Activated T-cell treated with anti-CD3 and anti-CD28 coated beads, Interleukin-2, amount 50 U/mL, for 4 hours (primary cell): Measurements from ENCODE around the gene EVI5. TPM values are rescaled to one million over a fixed set of nuclear protein-coding genes. Genes with fewer than 3 reads are reported as not detected.

ENCODE experiments used
- ATAC-seq, 2 donors: fragments of 200-7000 bp; cut with Tn5 transposase; one replicate each; pipeline ENCODE4 v1.10.0; 2021
- DNase-seq: peaks from one replicate; pipeline ENCODE4 v3.0.0-alpha.2; 2020
- H3K27me3 Mint-ChIP-seq: one replicate; pipeline ENCODE4 v1.8.0; 2021; ENCODE audit warnings: low read depth, mixed read lengths
- H3K36me3 Mint-ChIP-seq: one replicate; pipeline ENCODE4 v1.8.0; 2022; ENCODE audit warnings: mixed read lengths; ENCODE audit not compliant: insufficient read depth
- H3K4me1 Mint-ChIP-seq: one replicate; pipeline ENCODE4 v1.8.0; 2021; ENCODE audit warnings: low read depth, mixed read lengths
- H3K4me3 Mint-ChIP-seq: one replicate; pipeline ENCODE4 v1.8.0; 2021; ENCODE audit warnings: mild to moderate bottlenecking, moderate library complexity, mixed read lengths
- H3K9me3 Mint-ChIP-seq: one replicate; pipeline ENCODE4 v1.8.0; 2021; ENCODE audit warnings: mixed read lengths
- total RNA-seq, 3 donors: library from RNA; stranded (reverse); gene quantifications; one replicate each; pipeline ENCODE4 v1.2.1, GENCODE V29; 2021

The EVI5 gene
- total RNA-seq, 3 donors from 2014 or later = 28.7 to 32.9 (median 29.8) TPM

DNA sequence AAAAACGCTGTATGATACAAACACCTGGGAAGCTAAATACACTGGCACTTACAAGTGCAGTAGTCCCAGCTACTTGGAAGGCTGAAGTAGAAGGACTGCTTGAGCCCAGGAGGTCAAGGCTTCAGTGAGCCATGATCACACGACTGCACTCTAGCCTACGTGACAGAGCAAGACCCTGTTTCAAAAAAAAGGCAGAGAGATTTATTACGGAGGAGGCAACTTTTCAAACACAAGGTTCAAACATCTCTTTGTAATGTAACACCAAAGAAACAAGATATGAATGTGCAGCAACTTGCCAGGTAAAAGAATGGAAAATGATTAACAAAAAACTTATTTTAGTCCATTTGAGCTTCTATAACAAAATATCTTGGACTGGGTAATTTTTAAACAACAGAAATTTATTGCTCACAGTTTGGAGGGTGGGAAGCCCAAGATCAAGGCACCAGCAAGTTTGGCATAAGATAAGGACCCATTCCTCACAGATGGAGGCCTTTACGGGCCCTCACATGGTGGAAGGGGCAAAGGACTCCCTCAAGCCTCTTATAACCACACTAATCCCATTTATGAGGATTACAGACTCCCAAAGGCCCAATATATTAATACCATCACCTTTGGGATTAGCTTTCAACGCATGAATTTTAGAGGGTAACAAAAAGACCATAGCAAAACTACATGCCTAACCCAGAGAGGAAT lies 73.3 kb downstream of the EVI5 start:
- H3K4me3 Mint-ChIP-seq = no peak overlapping the region
- ATAC-seq (no peak), DNase-seq (no peak)
- H3K27me3 Mint-ChIP-seq = peaks cover 14% of the 10 kb centered on the region
- H3K36me3 Mint-ChIP-seq = no peaks in the 10 kb centered on the region
- no peaks in the 10 kb centered on the region for H3K4me1 Mint-ChIP-seq
- no peaks in the 10 kb centered on the region for H3K9me3 Mint-ChIP-seq

DNA sequence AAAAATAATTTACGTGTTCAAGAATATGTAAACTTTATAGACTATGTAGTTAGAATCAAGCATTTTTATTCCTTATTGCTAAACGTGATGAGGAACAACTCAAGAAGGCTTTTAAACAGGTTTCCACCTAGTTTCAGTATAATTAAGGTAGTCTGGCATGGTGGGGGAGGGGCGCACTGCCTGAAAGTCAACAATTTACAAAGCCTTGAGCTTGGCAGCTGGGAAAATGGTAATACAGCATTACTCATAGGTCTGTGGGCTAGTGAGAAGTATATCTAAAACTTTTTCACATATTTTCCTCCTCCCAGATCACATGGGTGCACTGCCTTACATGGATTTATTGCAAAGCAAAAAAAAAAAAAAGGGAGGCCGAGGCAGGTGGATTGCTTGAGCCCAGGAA lies 75.2 kb downstream of the EVI5 start:
- Mint-ChIP-seq H3K4me3 (no peak overlapping the region), H3K27me3 (peaks cover 7% of the 10 kb centered on the region), H3K9me3 (no peaks in the 10 kb centered on the region), H3K36me3 (no peaks in the 10 kb centered on the region), H3K4me1 (no peaks in the 10 kb centered on the region)
- ATAC-seq (no peak), DNase-seq (no peak)

DNA sequence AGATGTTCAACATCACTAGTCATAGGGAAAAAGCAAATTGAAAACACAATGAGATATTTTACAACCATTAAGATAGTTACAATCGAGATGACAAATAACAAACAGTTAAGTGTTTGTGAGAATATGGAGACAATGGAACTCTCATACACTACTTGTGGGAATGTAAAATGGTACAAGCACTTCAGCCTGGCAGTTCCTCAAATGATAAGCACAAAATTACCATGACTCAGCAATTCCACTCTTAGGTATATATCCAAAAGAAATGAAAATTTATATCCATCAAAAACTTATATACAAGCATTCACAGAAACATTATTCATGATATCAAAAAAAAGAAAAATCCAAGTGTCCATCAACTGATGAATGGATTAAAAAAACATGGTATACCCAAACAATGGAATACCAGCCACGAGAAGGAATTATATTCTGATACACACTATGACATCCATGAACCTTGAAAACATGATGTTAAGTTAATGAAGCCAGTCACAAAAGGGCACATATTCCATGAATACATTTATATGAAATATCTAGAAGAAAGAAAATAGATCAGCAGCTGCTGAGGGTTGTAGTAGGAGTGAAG lies 76.4 kb downstream of the EVI5 start:
- H3K36me3 Mint-ChIP-seq = no peaks in the 10 kb centered on the region
- ATAC-seq (no peak), DNase-seq (no peak)
- H3K4me3 Mint-ChIP-seq = no peak overlapping the region
- H3K9me3 Mint-ChIP-seq = no peaks in the 10 kb centered on the region
- H3K27me3 Mint-ChIP-seq = peaks cover 10% of the 10 kb centered on the region
- no peaks in the 10 kb centered on the region for H3K4me1 Mint-ChIP-seq

DNA sequence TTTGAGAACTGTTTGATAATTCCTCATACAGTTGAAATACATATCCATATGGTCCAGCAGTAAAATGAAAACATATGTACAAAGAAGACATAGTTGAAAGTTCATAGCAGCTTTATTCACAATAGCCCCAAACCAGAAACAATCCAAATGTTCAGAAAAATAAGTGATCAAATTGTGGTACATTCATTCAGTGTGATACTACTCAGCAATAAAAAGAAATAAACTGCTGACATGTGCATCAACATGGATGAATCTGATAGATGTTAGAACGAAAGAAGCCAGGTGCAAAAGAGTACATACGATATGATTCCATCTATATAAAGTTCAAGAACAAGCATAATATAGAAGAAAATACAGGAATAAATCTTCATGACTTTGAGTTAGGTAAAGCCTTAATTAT lies 77.2 kb downstream of the EVI5 start:
- no peak for DNase-seq

DNA sequence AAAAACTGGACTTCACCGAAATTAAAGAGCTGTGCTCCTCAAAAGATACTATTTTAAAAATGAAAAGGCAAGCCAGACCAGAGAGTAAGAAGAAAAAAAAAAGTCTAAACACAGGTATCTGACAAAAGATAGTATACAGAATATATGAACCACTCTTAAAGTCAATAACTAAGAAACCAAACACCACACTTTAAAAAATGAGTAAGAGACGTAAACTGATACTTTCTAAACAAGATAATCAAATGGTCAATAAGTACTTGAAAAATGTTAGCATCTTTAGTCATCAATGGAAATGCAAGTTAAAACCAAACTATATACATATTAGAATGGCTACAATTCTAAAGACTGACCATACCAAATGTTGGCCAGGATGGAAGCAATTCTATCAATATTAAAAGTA lies 77.6 kb downstream of the EVI5 start:
- Mint-ChIP-seq H3K36me3 (no peaks in the 10 kb centered on the region), H3K27me3 (peaks cover 10% of the 10 kb centered on the region), H3K9me3 (no peaks in the 10 kb centered on the region), H3K4me1 (no peaks in the 10 kb centered on the region), H3K4me3 (no peak overlapping the region)
- ATAC-seq (no peak), DNase-seq (no peak)

More for the DNA sequence above, 77.2 kb downstream of the EVI5 start:
- Mint-ChIP-seq H3K9me3 (no peaks in the 10 kb centered on the region), H3K36me3 (no peaks in the 10 kb centered on the region), H3K4me3 (no peak overlapping the region), H3K27me3 (peaks cover 10% of the 10 kb centered on the region), H3K4me1 (no peaks in the 10 kb centered on the region)
- ATAC-seq = no peak

DNA sequence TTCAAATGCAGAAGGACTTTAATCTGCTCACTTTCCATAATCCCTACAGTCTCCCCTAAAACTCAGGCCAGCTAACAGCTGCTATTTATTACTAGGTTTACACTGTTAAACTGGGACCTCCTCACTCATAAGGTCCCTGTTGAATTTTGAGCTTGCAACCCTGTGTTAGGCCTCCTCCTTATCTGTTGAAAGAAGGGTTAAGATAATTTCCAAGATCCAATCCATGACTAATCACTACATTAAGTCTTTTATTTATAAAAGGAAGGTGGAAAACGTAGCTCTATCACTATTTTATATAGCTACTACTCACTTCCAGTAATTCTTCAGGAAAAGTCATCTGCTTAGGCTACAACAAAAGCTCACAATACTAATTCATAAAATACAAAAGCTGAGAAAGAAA lies 79.5 kb downstream of the EVI5 start:
- Mint-ChIP-seq H3K4me1 (no peaks in the 10 kb centered on the region), H3K27me3 (peaks cover 10% of the 10 kb centered on the region), H3K4me3 (no peak overlapping the region), H3K9me3 (no peaks in the 10 kb centered on the region), H3K36me3 (no peaks in the 10 kb centered on the region)
- ATAC-seq = no peak
- no peak for DNase-seq

DNA sequence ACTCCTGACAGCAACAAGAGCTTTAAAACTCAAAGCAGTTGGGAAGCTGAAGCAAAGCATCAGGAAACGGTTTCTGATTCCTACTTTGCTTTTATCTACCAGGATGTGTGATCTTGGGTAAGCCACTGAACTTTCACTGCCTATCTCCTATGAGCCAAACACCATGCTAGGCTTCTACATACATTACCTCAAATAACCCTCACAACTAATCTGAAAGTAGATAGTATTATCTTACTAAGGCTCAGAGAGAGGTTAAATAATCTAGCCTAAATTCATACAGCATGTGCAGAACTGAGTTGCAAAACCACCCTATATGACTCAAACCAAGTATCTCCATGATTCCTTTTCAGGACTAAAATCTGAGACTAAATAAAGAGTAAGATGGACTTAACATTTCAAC lies 83.8 kb downstream of the EVI5 start:
- H3K9me3 Mint-ChIP-seq = no peaks in the 10 kb centered on the region
- no peak overlapping the region for H3K4me3 Mint-ChIP-seq
- ATAC-seq = no peak
- H3K36me3 Mint-ChIP-seq = no peaks in the 10 kb centered on the region
- no peaks in the 10 kb centered on the region for H3K4me1 Mint-ChIP-seq
- H3K27me3 Mint-ChIP-seq = peaks cover 3% of the 10 kb centered on the region
- no peak for DNase-seq

DNA sequence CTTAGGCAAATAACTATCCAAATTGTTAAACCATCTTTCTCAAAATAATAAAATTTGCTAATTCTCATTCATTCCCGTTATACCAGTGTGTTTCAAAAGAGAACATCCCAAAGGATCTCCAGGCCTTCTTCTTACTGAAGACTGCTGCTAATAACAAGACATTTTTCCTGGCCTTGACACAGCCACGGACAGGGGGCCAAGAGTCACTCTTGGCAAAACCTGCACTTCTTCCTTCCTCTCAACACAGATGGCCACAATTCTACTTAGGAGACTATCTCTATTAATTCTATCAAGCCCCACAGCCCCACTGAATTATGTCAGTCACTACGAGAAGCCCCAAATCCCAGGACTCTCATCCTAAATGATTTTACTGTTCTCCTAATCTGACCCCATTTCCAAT lies 86.0 kb downstream of the EVI5 start:
- Mint-ChIP-seq H3K4me1 (no peaks in the 10 kb centered on the region), H3K9me3 (no peaks in the 10 kb centered on the region), H3K27me3 (peaks cover 2% of the 10 kb centered on the region), H3K36me3 (peaks cover 2% of the 10 kb centered on the region), H3K4me3 (no peak overlapping the region)
- no peak for DNase-seq
- ATAC-seq = no peak

DNA sequence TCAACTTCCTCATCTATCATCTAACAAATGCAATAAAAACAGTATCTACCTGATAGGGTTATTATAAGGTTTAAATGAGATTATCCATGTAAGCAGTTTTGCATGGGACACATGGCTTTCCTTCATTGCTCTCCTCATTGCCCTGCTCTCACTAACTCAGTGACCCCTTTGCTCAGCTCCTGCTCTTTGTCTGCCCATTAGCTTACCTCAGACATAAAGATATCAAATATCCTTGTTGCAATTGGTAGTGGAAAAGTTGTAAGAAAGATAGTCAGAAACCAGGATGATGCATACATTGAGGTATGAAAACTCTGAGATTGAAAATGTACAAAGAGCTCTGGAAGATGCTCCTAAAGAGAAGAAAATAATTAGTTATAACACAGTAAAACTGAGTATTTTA lies 89.8 kb downstream of the EVI5 start:
- Mint-ChIP-seq H3K9me3 (no peaks in the 10 kb centered on the region), H3K4me3 (no peak overlapping the region), H3K4me1 (peaks cover 8% of the 10 kb centered on the region), H3K36me3 (peaks cover 2% of the 10 kb centered on the region), H3K27me3 (no peaks in the 10 kb centered on the region)
- ATAC-seq = no peak
- DNase-seq = no peak

DNA sequence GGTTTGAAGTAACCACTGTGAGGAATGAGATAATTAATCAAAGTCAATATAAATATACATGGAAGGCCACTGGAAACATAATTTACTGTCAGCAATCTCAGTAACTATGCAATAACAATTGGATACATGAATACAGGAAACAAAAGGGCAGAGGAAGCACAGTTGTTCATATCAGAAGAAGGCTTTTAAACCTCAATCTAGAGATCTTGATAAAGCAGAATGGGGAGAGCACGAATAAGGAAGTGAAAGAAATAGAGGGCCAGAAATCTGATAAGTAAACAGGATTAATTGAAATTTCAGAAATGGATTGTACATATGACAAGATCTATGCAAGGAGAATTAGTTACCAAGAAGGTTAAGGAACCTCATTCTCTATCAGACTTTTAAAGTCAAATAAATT lies 93.0 kb downstream of the EVI5 start:
- no peaks in the 10 kb centered on the region for H3K9me3 Mint-ChIP-seq
- no peak overlapping the region for H3K4me3 Mint-ChIP-seq
- DNase-seq = no peak
- H3K36me3 Mint-ChIP-seq = peaks cover 2% of the 10 kb centered on the region
- no peak for ATAC-seq
- H3K4me1 Mint-ChIP-seq = peaks cover 8% of the 10 kb centered on the region
- H3K27me3 Mint-ChIP-seq = no peaks in the 10 kb centered on the region

DNA sequence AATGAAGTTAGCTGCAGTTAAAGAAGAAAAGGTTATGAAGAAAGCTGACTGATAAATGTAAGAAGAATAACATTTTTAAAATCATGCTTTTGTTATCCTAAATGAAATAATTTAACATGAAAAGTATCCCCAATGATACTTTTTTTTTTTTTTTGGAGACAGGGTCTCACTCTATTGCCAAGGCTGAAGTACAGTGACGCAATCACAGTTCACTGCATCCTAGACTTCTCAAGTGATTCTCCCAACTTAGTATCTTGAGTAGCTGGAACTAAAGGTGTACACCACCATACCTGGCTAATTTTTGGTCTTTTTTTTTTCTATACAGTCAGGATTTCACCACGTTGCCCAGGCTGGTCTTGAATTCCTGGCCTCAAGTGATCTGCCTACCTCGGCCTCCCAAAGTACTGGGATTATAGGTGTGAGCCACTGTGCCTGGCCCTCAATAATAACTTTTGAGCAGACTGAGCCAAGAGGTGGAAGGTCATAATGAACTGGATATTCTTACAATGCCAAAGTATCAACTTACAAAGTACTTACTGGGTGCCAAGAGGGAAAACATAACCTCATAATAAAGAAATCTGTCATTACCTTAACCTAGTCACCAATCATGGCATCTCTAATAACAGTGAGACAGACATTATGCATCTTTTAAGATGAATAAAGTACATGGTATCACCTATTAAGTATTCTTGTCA lies 94.5 kb downstream of the EVI5 start:
- no peak for DNase-seq
- Mint-ChIP-seq H3K27me3 (no peaks in the 10 kb centered on the region), H3K36me3 (peaks cover 2% of the 10 kb centered on the region), H3K9me3 (no peaks in the 10 kb centered on the region), H3K4me1 (peaks cover 8% of the 10 kb centered on the region), H3K4me3 (no peak overlapping the region)
- ATAC-seq = no peak

DNA sequence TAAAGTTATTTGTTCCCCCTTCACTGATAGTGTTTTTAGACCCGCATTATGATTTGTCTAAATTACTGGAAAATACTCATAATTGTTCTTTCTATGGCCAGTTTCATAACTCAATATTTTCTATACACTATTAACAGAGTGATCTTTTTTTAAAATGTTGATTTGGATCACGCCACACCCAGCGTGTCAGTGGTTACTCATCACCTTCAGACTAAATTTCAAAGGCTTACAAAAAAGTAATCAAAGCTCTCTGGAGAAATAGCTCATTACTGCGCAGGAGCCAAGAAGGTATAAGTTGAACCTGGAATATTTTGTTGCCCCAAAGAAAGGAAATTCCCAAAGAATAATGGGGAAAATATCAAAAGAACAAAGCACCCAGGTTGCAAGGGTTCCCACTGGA lies 104.9 kb downstream of the EVI5 start:
- no peak for ATAC-seq
- Mint-ChIP-seq H3K4me3 (no peak overlapping the region), H3K36me3 (peaks cover 4% of the 10 kb centered on the region), H3K9me3 (no peaks in the 10 kb centered on the region), H3K4me1 (no peaks in the 10 kb centered on the region), H3K27me3 (peaks cover 5% of the 10 kb centered on the region)
- DNase-seq = no peak

DNA sequence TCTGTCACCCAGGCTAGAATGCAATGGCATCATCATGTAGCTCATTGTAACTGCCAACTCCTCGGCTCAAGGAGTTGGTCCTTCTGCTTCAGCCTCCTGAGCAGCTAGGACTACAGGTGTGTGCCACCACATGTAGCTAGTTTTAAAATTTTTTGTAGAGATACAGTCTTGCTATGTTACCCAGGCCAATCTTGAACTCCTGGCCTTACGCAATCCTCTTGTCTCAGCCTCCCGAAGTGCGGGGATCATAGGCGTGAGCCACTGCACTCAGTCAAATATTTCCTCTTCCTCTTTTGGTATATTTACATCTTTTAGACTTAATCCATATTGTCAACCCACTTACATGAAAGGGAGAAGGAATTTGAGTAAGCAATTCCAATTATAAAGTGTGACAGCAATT lies 121.1 kb downstream of the EVI5 start:
- no peak overlapping the region for H3K4me3 Mint-ChIP-seq
- no peaks in the 10 kb centered on the region for H3K9me3 Mint-ChIP-seq
- DNase-seq (no peak), ATAC-seq (no peak)
- H3K27me3 Mint-ChIP-seq = no peaks in the 10 kb centered on the region
- H3K36me3 Mint-ChIP-seq = no peaks in the 10 kb centered on the region
- H3K4me1 Mint-ChIP-seq = no peaks in the 10 kb centered on the region

DNA sequence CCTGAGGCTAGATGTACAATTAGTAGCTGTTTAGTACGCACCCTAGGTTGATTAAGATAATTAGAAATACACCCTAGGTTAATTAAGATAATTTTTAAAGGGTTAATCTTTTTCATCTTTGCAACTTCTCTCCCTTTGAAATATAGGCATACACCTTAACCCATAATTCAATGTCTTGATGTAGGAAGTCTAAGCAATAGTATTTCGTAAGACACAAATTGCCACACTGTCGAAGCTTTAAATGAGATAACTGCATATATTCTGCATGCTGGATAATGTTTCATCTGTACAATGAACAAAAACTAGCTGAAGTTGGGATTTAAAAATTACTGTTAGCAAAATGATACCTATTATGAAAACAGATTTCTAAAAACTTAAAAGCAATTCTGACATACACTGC lies 122.9 kb downstream of the EVI5 start:
- peaks cover 8% of the 10 kb centered on the region for H3K9me3 Mint-ChIP-seq
- H3K36me3 Mint-ChIP-seq = peaks cover 2% of the 10 kb centered on the region
- no peak for DNase-seq
- no peak overlapping the region for H3K4me3 Mint-ChIP-seq
- H3K4me1 Mint-ChIP-seq = no peaks in the 10 kb centered on the region
- H3K27me3 Mint-ChIP-seq = peaks cover 1% of the 10 kb centered on the region
- no peak for ATAC-seq

DNA sequence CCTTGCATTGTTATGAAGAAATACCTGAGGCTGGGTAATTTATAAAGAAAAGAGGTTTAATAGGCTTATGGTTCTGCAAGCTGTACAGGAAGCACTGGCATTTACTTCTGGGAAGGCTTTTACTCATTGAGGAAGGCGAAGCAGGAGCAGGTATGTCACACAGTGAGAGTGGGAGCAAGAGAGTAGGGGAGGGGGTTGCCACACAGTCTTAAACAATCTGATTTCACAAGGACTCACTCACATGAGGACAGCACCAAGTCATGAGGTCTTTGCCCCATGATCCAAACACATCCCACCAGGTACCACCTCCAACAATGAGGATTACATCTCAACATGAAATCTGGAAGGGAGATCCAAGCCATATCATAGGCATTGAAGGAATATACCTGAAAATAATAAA lies 127.2 kb downstream of the EVI5 start:
- H3K9me3 Mint-ChIP-seq = peaks cover 35% of the 10 kb centered on the region
- no peaks in the 10 kb centered on the region for H3K4me1 Mint-ChIP-seq
- DNase-seq (no peak), ATAC-seq (no peak)
- H3K27me3 Mint-ChIP-seq = peaks cover 1% of the 10 kb centered on the region
- peaks cover 3% of the 10 kb centered on the region for H3K36me3 Mint-ChIP-seq
- H3K4me3 Mint-ChIP-seq = no peak overlapping the region
